CD8-positive, alpha-beta memory T cell (primary cell): ENCODE measurements around the gene ZNF431. TPM values are rescaled to one million over a fixed set of nuclear protein-coding genes. Genes with fewer than 3 reads are reported as not detected.
A peak's percentile ranks its signal among the peaks of the same experiment; 100 is the strongest.
"Not testable (repeated sequence)": the region's sequence is repeated elsewhere in the genome, so short reads cannot be mapped to it uniquely, and the experiment has no call there.

ENCODE experiments used
- CTCF ChIA-PET: fragments of 350-600 bp; sonication (Branson Sonifier 250); formaldehyde crosslinking; loops from one replicate; lab custom pipeline; 2021; ENCODE audit warnings: antibody characterized with exemption; lab: Charles Lee
- POLR2A ChIA-PET: fragments of 350-600 bp; sonication (Branson Sonifier 250); formaldehyde crosslinking; loops from one replicate; lab custom pipeline; 2021; ENCODE audit warnings: antibody characterized with exemption; lab: Charles Lee
- DNase-seq, 5 donors: peaks; one replicate each; pipeline versions ENCODE4 v3.0.0 to v3.0.0-alpha.2; 2020 to 2022; ENCODE audit warnings: mixed read lengths in 1 of 5
- H3K27ac ChIP-seq: one replicate; pipeline ENCODE4 v1.7.0; 2013; ENCODE audit warnings: low read depth, mild to moderate bottlenecking, low read length, moderate library complexity
- H3K27me3 ChIP-seq: 2 replicates; pipeline ENCODE4 v1.7.0; 2013; ENCODE audit warnings: low read length, mild to moderate bottlenecking; ENCODE audit not compliant: insufficient read depth, poor library complexity, severe bottlenecking
- H3K36me3 ChIP-seq: 2 replicates; pipeline ENCODE4 v1.7.0; 2013; ENCODE audit warnings: mild to moderate bottlenecking, low read length, moderate library complexity; ENCODE audit not compliant: insufficient read depth
- H3K4me1 ChIP-seq: 2 replicates; pipeline ENCODE4 v1.7.0; 2013; ENCODE audit warnings: mild to moderate bottlenecking, low read length, moderate library complexity; ENCODE audit not compliant: insufficient read depth
- H3K4me3 ChIP-seq: 2 replicates; pipeline ENCODE4 v1.7.0; 2013; ENCODE audit warnings: mild to moderate bottlenecking, low read length
- H3K9me3 ChIP-seq: 2 replicates; pipeline ENCODE4 v1.7.0; 2013; ENCODE audit warnings: mild to moderate bottlenecking, low read length
- H3K27ac Mint-ChIP-seq, 8 donors: one replicate each; pipeline ENCODE4 v1.8.0; 2020 to 2021; ENCODE audit warnings: mixed read lengths in 8 of 8, mild to moderate bottlenecking in 6 of 8, inconsistent platforms in 3 of 8, moderate library complexity in 3 of 8
- H3K27me3 Mint-ChIP-seq, 2 donors: one replicate each; pipeline ENCODE4 v1.8.0; 2020 to 2021; ENCODE audit warnings: mixed read lengths in 2 of 2, mild to moderate bottlenecking in 1 of 2, moderate library complexity in 1 of 2
- H3K36me3 Mint-ChIP-seq, 3 donors: one replicate each; pipeline ENCODE4 v1.8.0; 2020 to 2021; ENCODE audit warnings: mixed read lengths in 3 of 3, inconsistent platforms in 1 of 3, mild to moderate bottlenecking in 1 of 3
- H3K4me1 Mint-ChIP-seq, 3 donors: one replicate each; pipeline ENCODE4 v1.8.0; 2020 to 2021; ENCODE audit warnings: mixed read lengths in 3 of 3, inconsistent platforms in 1 of 3, mild to moderate bottlenecking in 1 of 3
- H3K4me3 Mint-ChIP-seq, 7 donors: one replicate each; pipeline ENCODE4 v1.8.0; 2020 to 2021; ENCODE audit warnings: mixed read lengths in 7 of 7, mild to moderate bottlenecking in 6 of 7, moderate library complexity in 4 of 7, inconsistent platforms in 2 of 7
- H3K9me3 Mint-ChIP-seq, 5 donors: one replicate each; pipeline ENCODE4 v1.8.0; 2020 to 2022; ENCODE audit warnings: mixed read lengths in 5 of 5, mild to moderate bottlenecking in 3 of 5, moderate library complexity in 2 of 5, inconsistent platforms in 1 of 5
- polyA plus RNA-seq: library from polyadenylated mRNA; unstranded; fragments of 300-500 nt; fragmentation: Illumina TruSeq; gene quantifications from one replicate; pipeline ENCODE4 v1.2.3, GENCODE V29; 2021
- total RNA-seq, 2 experiments: library from RNA; stranded (reverse); gene quantifications; one replicate each; pipeline ENCODE4 v1.2.3, GENCODE V29; 2021

Gene ZNF431
- total and polyA plus RNA-seq, 3 experiments from 2014 or later: 14.6 to 17.6 (median 14.7) TPM

- Histone ChIP-seq H3K9me3 (no peaks in the 10 kb centered on the region), H3K36me3 (no peaks in the 10 kb centered on the region), H3K4me3 (no peak overlapping the region), H3K27ac (no peak overlapping the region), H3K4me1 (no peaks in the 10 kb centered on the region), H3K27me3 (no peaks in the 10 kb centered on the region)
- H3K4me3 Mint-ChIP-seq: no peak overlapping the region
- ChIA-PET POLR2A (no interaction called here), CTCF (no interaction called here)
- no peak overlapping the region for H3K27ac Mint-ChIP-seq
- no peaks in the 10 kb centered on the region for H3K4me1 Mint-ChIP-seq
- H3K9me3 Mint-ChIP-seq: peaks cover 0 to 11% (median 3%) of the 10 kb centered on the region in 5 donors
- no peak for DNase-seq
- peaks cover 8 to 22% of the 10 kb centered on the region in 2 donors for H3K27me3 Mint-ChIP-seq
- peaks cover 0 to 14% (median 0%) of the 10 kb centered on the region in 3 donors for H3K36me3 Mint-ChIP-seq
Observed at GRCh38 chr19:21133633-21134032, 8.2 kb upstream of the ZNF431 start.

DNA sequence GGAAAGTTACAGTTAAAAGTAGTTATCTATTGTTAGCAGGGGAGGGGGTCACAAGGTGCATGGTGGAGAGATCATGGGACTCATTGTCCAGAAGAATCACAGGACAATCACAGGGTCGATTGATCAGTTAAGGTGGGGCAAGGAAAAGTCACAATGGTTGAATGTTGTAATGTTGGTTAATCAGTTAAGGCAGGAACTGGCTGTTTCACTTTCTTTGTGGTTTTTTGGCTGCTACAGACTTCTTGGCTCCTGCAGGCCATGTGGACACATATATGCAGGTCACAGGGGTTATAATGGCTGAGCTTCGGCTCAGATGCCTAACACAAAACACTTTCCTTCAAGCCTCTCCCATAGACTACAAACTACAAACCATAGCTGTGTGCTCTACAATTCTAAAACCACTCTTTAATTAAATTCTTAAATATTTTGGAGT is 6.9 kb upstream of the ZNF431 start:
- ChIA-PET POLR2A (no interaction called here), CTCF (no interaction called here)
- no peak overlapping the region for H3K27ac Mint-ChIP-seq
- H3K27me3 Mint-ChIP-seq: peaks cover 8 to 22% of the 10 kb centered on the region in 2 donors
- Histone ChIP-seq H3K36me3 (no peaks in the 10 kb centered on the region), H3K4me3 (no peak overlapping the region), H3K27me3 (no peaks in the 10 kb centered on the region), H3K9me3 (no peaks in the 10 kb centered on the region), H3K27ac (no peak overlapping the region), H3K4me1 (no peaks in the 10 kb centered on the region)
- no peaks in the 10 kb centered on the region for H3K4me1 Mint-ChIP-seq
- H3K9me3 Mint-ChIP-seq: peaks cover 0 to 6% (median 3%) of the 10 kb centered on the region in 5 donors
- DNase-seq: no peak
- no peak overlapping the region for H3K4me3 Mint-ChIP-seq
- peaks cover 0 to 12% (median 0%) of the 10 kb centered on the region in 3 donors for H3K36me3 Mint-ChIP-seq

DNA sequence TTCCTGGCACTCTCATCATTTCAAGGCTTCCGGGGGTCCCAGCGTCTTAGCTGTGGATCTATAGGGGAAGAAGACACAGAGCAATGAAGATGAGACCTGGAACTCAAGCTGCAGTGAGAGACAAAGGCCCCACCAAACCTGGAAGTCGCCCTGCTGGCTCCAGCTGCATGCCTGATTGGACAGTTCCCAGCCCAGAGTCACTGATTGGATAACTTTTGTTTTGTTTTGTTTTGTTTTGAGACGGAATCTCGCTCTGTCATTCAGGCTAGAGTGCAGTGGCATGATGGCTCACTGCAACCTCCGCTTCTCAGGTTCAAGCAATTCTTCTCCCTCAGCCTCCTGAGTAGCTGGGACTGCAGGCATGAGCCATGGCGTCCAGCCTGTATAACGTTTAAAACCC is 6.4 kb upstream of the ZNF431 start:
- H3K36me3 ChIP-seq: no peaks in the 10 kb centered on the region
- Mint-ChIP-seq H3K27me3 (peaks cover 8 to 19% of the 10 kb centered on the region in 2 donors), H3K9me3 (peaks cover 0 to 2% (median 1%) of the 10 kb centered on the region in 5 donors), H3K36me3 (peaks cover 0 to 8% (median 0%) of the 10 kb centered on the region in 3 donors), H3K4me1 (peaks cover 0 to under 1% (median 0%) of the 10 kb centered on the region in 3 donors), H3K4me3 (no peak overlapping the region), H3K27ac (no peak overlapping the region)
- H3K4me1 ChIP-seq: no peaks in the 10 kb centered on the region
- CTCF ChIA-PET: no interaction called here
- no peak overlapping the region for H3K4me3 ChIP-seq
- no peaks in the 10 kb centered on the region for H3K9me3 ChIP-seq
- no peaks in the 10 kb centered on the region for H3K27me3 ChIP-seq
- DNase-seq: no peak
- no peak overlapping the region for H3K27ac ChIP-seq
- POLR2A ChIA-PET: no interaction called here

DNA sequence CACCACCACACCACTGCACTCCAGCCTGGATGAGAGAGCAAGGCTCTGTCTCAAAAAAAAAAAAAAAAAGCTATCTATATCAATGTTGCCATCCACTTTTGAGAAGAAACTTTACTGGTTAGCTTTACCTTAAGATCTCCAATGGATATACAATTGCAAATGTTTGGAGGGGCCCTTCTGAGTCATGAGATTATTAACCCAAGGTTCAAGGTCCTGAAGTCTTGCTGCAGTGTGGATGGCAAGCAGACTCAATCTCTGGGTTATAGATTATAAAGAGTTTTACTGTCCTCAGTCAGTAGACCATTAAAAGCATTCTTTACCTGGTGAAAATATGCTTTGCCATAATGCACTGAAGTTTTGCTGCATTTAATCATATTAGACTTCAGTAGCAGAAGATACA is 3.7 kb upstream of the ZNF431 start:
- no peaks in the 10 kb centered on the region for H3K9me3 Mint-ChIP-seq
- peaks cover 6 to 16% of the 10 kb centered on the region in 2 donors for H3K27me3 Mint-ChIP-seq
- H3K4me1 Mint-ChIP-seq: peaks cover 15 to 23% (median 18%) of the 10 kb centered on the region in 3 donors
- no peak overlapping the region for H3K4me3 Mint-ChIP-seq
- POLR2A ChIA-PET: no interaction called here
- CTCF ChIA-PET: interaction anchor here (0.6 kb wide), 1 partner anchor 182 kb away, joined by 3 read pairs; no protein-coding TSS in a partner anchor
- Histone ChIP-seq H3K4me1 (peaks cover 8% of the 10 kb centered on the region), H3K36me3 (no peaks in the 10 kb centered on the region), H3K9me3 (no peaks in the 10 kb centered on the region), H3K4me3 (no peak overlapping the region), H3K27me3 (no peaks in the 10 kb centered on the region), H3K27ac (no peak overlapping the region)
- H3K36me3 Mint-ChIP-seq: peaks cover 0 to 6% (median 6%) of the 10 kb centered on the region in 3 donors
- H3K27ac Mint-ChIP-seq: no peak overlapping the region
- DNase-seq: no peak

DNA sequence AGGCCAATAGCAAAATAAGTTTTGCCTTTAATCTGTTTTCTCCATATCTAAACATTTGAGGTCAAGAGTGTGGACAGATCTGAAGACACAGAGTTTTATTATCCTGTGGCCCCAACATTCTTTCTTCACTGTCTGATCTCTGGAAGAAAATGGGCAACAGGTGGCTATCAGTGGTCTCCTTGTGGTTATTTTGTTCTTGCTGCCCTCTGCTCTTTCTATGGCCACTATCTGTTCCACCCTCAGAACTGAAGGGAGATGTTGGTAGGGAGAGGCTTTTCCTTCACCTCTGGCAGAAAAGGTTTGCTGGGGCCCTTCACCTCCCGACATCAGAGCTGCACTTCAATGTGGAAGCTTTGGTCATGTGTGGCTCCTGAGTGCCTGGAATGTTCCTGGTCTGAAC is 834 bp upstream of the ZNF431 start:
- POLR2A ChIA-PET: interaction anchor here (1.0 to 1.4 kb wide), 4 partner anchors 59 to 480 kb away, joined by 3 to 15 read pairs (median 6); partner anchors contain the start of genes ZNF429, ZNF626, ZNF714 and ZNF85

DNA sequence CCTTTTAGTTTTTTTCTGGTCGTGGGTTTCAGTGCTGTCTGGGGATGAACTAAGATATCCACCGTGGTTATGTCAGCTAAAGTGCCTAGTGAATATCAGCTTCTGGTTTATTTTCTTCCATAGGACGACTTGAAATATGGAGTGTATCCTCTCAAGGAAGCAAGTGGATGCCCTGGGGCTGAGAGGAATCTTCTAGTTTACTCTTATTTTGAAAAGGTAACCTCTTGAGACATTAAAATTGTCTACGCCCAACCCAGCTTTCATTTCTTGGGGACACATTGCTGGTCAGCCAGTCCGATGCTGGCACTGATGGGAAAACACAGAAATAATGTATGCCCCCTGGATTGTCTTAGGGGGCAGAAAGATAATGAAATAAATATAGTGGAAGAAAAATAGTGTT is 1.6 kb downstream of the ZNF431 start:
- ChIA-PET CTCF (no interaction called here), POLR2A (no interaction called here)
- DNase-seq: no peak

More for the DNA sequence above, 834 bp upstream of the ZNF431 start:
- H3K27me3 ChIP-seq, H3K4me1 ChIP-seq, H3K9me3 ChIP-seq, H3K27ac ChIP-seq, DNase-seq, H3K9me3 Mint-ChIP-seq, H3K27me3 Mint-ChIP-seq, H3K4me3 ChIP-seq, H3K36me3 ChIP-seq: not testable (repeated sequence)
- Mint-ChIP-seq H3K4me3 (peak overlapping the region in 1 of 7 donors; percentile 28), H3K4me1 (peaks cover 29 to 51% (median 44%) of the 10 kb centered on the region in 3 donors), H3K36me3 (peaks cover 6 to 33% (median 10%) of the 10 kb centered on the region in 3 donors), H3K27ac (peak overlapping the region in 2 of 8 donors; percentile 24 to 87)
- CTCF ChIA-PET: interaction anchor here (1.2 kb wide), 1 partner anchor 23 kb away, joined by 3 read pairs; no protein-coding TSS in a partner anchor

DNA sequence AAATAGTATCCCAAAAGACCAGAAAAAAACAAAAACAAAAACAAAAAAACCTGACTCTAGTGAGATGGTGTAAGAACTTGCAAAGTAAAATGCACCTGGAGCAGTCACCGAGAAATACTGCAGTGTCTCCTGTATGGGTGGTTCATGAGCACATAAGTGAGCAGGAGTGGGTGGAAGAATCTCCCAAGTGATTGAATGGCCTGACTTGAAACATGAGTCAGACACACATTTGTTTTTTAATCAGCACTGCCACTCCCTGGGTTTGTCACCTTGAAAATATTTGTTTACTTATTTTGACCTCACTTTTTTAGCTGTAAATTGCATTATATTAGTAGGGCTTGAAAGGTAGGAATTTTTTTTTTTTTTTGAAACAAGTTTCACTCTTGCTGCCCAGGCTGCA is 2.0 kb downstream of the ZNF431 start:
- H3K27me3 Mint-ChIP-seq: no peaks in the 10 kb centered on the region
- peaks cover 10 to 61% (median 15%) of the 10 kb centered on the region in 3 donors for H3K36me3 Mint-ChIP-seq
- no peaks in the 10 kb centered on the region for H3K9me3 ChIP-seq
- H3K4me1 Mint-ChIP-seq: peaks cover 41 to 74% (median 63%) of the 10 kb centered on the region in 3 donors
- H3K27ac Mint-ChIP-seq: peak overlapping the region in 3 of 8 donors; percentile 30 to 97 (median 93)
- no peak for DNase-seq
- H3K36me3 ChIP-seq: peaks cover 13% of the 10 kb centered on the region
- H3K9me3 Mint-ChIP-seq: no peaks in the 10 kb centered on the region
- no peaks in the 10 kb centered on the region for H3K27me3 ChIP-seq
- H3K27ac ChIP-seq: no peak overlapping the region
- H3K4me3 Mint-ChIP-seq: peak overlapping the region in 3 of 7 donors; percentile 3 to 99 (median 13)
- POLR2A ChIA-PET: no interaction called here
- peaks cover 8% of the 10 kb centered on the region for H3K4me1 ChIP-seq
- no peak overlapping the region for H3K4me3 ChIP-seq
- CTCF ChIA-PET: no interaction called here

More for the DNA sequence above, 1.6 kb downstream of the ZNF431 start:
- Mint-ChIP-seq H3K27me3 (no peaks in the 10 kb centered on the region), H3K4me1 (peaks cover 37 to 70% (median 58%) of the 10 kb centered on the region in 3 donors), H3K36me3 (peaks cover 10 to 56% (median 15%) of the 10 kb centered on the region in 3 donors), H3K27ac (peak overlapping the region in 6 of 8 donors; percentile 19 to 97 (median 71)), H3K9me3 (no peaks in the 10 kb centered on the region), H3K4me3 (peak overlapping the region in 6 of 7 donors; percentile 56 to 99 (median 98))
- Histone ChIP-seq H3K4me1 (peaks cover 8% of the 10 kb centered on the region), H3K4me3 (no peak overlapping the region), H3K27me3 (no peaks in the 10 kb centered on the region), H3K27ac (no peak overlapping the region), H3K9me3 (no peaks in the 10 kb centered on the region), H3K36me3 (peaks cover 10% of the 10 kb centered on the region)

DNA sequence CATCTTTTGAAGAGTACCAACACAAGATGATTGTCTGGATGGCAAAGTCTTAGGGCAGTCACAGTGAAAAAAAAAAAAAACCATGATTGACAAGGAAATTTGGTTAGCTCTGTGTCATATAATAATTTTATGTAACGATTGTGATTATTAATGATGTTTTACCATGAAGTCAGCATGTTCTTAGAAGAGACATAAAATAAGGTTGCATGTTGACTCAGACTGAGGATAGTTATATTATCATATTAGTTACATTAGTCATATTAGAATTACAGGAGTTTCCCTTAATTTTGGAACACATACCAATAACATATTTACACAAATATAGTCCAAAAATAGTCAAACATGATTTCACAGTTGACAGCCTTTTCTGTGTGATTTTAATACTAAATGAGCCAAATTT is 5.7 kb downstream of the ZNF431 start:
- Mint-ChIP-seq H3K9me3 (no peaks in the 10 kb centered on the region), H3K36me3 (peaks cover 27 to 90% (median 29%) of the 10 kb centered on the region in 3 donors), H3K4me1 (peaks cover 42 to 83% (median 62%) of the 10 kb centered on the region in 3 donors), H3K27ac (peak overlapping the region in 1 of 8 donors; percentile 9), H3K4me3 (no peak overlapping the region), H3K27me3 (no peaks in the 10 kb centered on the region)
- H3K4me1 ChIP-seq: peaks cover 5% of the 10 kb centered on the region
- no peak overlapping the region for H3K4me3 ChIP-seq
- peaks cover 24% of the 10 kb centered on the region for H3K36me3 ChIP-seq
- DNase-seq: no peak
- no peaks in the 10 kb centered on the region for H3K27me3 ChIP-seq
- H3K27ac ChIP-seq: no peak overlapping the region
- ChIA-PET POLR2A (no interaction called here), CTCF (no interaction called here)
- H3K9me3 ChIP-seq: no peaks in the 10 kb centered on the region
